ENCODE results near the gene IRX2. TPM values are rescaled to one million over a fixed set of nuclear protein-coding genes. Genes with fewer than 3 reads are reported as not detected.
A peak's percentile ranks its signal among the peaks of the same experiment; 100 is the strongest.

The IRX2 gene
- polyA plus RNA-seq, 3 donors, result not detected

DNA sequence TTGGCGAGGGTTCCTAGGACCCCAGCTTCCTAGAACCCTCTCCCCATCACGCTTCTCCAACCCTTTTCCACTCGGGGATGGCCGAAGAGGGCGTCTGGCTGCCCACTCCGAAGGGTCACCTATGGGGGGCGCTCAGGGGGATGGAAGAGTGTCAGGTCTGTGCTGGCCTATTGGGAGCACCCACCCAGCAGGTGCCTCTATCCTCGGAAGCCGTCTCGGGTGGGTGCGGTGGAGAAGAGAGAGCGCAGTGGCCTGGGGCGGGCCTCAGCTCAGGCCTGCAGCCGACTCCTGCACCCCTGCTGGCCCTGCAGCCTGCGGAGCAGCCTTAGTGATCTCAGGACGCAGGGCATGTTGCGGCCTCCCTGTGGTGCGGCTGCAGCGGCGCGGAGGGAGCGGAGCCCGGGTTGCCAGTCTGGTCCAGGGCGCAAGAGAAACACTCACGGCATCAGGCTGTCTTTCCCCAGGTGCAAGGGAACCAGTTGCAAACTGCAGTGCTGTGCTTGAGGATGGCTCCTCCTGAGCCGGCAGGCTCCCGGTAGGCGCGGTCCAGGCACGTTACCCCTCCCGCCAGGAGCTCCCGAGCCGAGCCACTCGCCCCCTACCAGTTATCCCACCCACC lies 1.5 kb upstream of the IRX2 start:
- no peak overlapping the region for H3K27ac Mint-ChIP-seq
- H3K9ac ChIP-seq (ENCODE audit: insufficient read depth, low read length, poor library complexity, severe bottlenecking), result no peak overlapping the region
- H3K4me2 ChIP-seq (replicated peaks; ENCODE audit: extremely low read depth, low read length, poor library complexity, severe bottlenecking), result no peak overlapping the region
- 8% methylated on average over 25 of the region's 34 CpGs for WGBS (ENCODE audit: insufficient coverage)
- H3K4me3 ChIP-seq (replicated peaks in 1 of 3; ENCODE audit: low read depth in 2 of 3, low read length in 3 of 3), result no peak overlapping the region
- peaks cover 0 to 30% (median 14%) of the 10 kb centered on the region in 7 donors for H3K9me3 Mint-ChIP-seq
- no peak overlapping the region for H3K27ac ChIP-seq (ENCODE audit: low read depth in 1 of 2, low read length in 2 of 2)
- H3K27me3 Mint-ChIP-seq (ENCODE audit: low read depth in 3 of 3), result peaks cover 68 to 89% (median 83%) of the 10 kb centered on the region in 3 donors
- peaks cover 49 to 81% of the 10 kb centered on the region in 2 donors for H3K27me3 ChIP-seq (ENCODE audit: control insufficient read depth in 2 of 2, insufficient read depth in 2 of 2, low read length in 2 of 2)
- no peaks in the 10 kb centered on the region for H3K79me2 ChIP-seq (ENCODE audit: insufficient read depth, low read length)
- H3K4me1 ChIP-seq (ENCODE audit: control insufficient read depth in 1 of 2, insufficient read depth in 2 of 2, low read length in 2 of 2), result no peaks in the 10 kb centered on the region
- H3K9me3 ChIP-seq (replicated peaks in 1 of 2; ENCODE audit: control insufficient read depth in 1 of 2, insufficient read depth in 1 of 2, low read length in 2 of 2), result peaks cover 0 to 45% of the 10 kb centered on the region in 2 donors
- H3K4me3 Mint-ChIP-seq, result peak overlapping the region in 1 of 2 donors; percentile 83
- intact Hi-C loops (cut with micrococcal nuclease), result no loop called here
- DNase-seq, result no peak
- no peaks in the 10 kb centered on the region for H3K36me3 ChIP-seq (replicated peaks in 1 of 2; ENCODE audit: control insufficient read depth in 1 of 2, insufficient read depth in 2 of 2, low read length in 2 of 2)
- TF ChIP-seq, protein P1, sequence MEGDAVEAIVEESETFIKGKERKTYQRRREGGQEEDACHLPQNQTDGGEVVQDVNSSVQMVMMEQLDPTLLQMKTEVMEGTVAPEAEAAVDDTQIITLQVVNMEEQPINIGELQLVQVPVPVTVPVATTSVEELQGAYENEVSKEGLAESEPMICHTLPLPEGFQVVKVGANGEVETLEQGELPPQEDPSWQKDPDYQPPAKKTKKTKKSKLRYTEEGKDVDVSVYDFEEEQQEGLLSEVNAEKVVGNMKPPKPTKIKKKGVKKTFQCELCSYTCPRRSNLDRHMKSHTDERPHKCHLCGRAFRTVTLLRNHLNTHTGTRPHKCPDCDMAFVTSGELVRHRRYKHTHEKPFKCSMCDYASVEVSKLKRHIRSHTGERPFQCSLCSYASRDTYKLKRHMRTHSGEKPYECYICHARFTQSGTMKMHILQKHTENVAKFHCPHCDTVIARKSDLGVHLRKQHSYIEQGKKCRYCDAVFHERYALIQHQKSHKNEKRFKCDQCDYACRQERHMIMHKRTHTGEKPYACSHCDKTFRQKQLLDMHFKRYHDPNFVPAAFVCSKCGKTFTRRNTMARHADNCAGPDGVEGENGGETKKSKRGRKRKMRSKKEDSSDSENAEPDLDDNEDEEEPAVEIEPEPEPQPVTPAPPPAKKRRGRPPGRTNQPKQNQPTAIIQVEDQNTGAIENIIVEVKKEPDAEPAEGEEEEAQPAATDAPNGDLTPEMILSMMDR (IDR thresholded peaks at IDR 0.05), result no peak
- H4K20me1 ChIP-seq (ENCODE audit: insufficient read depth, low read length), result no peaks in the 10 kb centered on the region
- peaks cover 3 to 7% of the 10 kb centered on the region in 2 donors for H3K36me3 Mint-ChIP-seq
- H2AFZ ChIP-seq (ENCODE audit: insufficient read depth, low read depth, low read length, poor library complexity, severe bottlenecking), result no peak overlapping the region
- peaks cover 3% of the 10 kb centered on the region for H3K4me1 Mint-ChIP-seq

DNA sequence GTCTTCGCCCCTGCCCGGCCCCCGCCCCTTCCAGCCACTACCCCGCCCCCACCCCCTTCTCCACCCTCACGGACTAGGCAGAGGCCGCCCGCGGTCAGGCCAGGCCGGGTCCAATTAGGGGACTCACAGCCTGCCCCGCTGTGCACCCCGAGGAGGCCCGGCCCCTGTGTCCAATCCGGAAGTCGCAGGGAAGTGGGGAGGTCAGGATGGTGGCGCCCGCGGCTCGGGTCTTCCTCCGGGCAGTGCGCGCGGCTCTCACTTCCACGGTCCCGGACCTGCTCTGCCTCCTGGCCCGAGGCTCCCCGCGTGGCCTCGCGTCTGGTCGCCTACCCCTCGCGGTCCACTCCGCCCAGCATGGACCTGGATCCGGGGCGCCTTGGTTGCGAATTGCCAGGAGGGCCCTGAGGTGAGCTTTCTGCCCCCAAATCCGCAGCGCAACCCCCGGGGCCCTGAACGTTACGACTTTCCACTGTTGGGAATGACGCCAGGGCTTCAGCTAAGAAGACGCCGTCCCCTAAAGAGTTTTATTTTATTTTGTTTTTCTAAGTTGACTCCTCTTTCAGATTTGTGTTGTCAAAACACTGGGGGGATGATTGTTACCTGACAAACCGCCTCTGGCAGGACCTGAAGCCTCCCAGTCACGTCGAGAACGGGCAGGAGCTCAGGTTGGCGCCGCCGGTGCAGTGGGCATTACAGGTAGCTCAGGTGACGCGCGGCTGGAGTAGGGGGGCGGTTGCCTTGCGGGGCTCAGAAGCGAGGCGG lies 763 bp upstream of the IRX2 start:
- Mint-ChIP-seq H3K27me3 (ENCODE audit: low read depth in 3 of 3) (peaks cover 68 to 89% (median 83%) of the 10 kb centered on the region in 3 donors), H3K36me3 (peaks cover 3 to 7% of the 10 kb centered on the region in 2 donors), H3K9me3 (peaks cover 0 to 32% (median 13%) of the 10 kb centered on the region in 7 donors), H3K27ac (no peak overlapping the region), H3K4me3 (peak overlapping the region in 1 of 2 donors; percentile 83), H3K4me1 (peaks cover 3% of the 10 kb centered on the region)
- Histone ChIP-seq H3K4me2 (replicated peaks; ENCODE audit: extremely low read depth, low read length, poor library complexity, severe bottlenecking) (no peak overlapping the region), H3K36me3 (replicated peaks in 1 of 2; ENCODE audit: control insufficient read depth in 1 of 2, insufficient read depth in 2 of 2, low read length in 2 of 2) (no peaks in the 10 kb centered on the region), H3K4me1 (ENCODE audit: control insufficient read depth in 1 of 2, insufficient read depth in 2 of 2, low read length in 2 of 2) (no peaks in the 10 kb centered on the region), H4K20me1 (ENCODE audit: insufficient read depth, low read length) (no peaks in the 10 kb centered on the region), H3K9me3 (replicated peaks in 1 of 2; ENCODE audit: control insufficient read depth in 1 of 2, insufficient read depth in 1 of 2, low read length in 2 of 2) (peaks cover 0 to 44% of the 10 kb centered on the region in 2 donors), H3K27me3 (ENCODE audit: control insufficient read depth in 2 of 2, insufficient read depth in 2 of 2, low read length in 2 of 2) (peaks cover 49 to 81% of the 10 kb centered on the region in 2 donors), H3K9ac (ENCODE audit: insufficient read depth, low read length, poor library complexity, severe bottlenecking) (no peak overlapping the region), H2AFZ (ENCODE audit: insufficient read depth, low read depth, low read length, poor library complexity, severe bottlenecking) (no peak overlapping the region), H3K27ac (ENCODE audit: low read depth in 1 of 2, low read length in 2 of 2) (no peak overlapping the region), H3K79me2 (ENCODE audit: insufficient read depth, low read length) (no peaks in the 10 kb centered on the region), H3K4me3 (replicated peaks in 1 of 3; ENCODE audit: low read depth in 2 of 3, low read length in 3 of 3) (no peak overlapping the region)
- intact Hi-C loops (cut with micrococcal nuclease), result no loop called here
- TF ChIP-seq, protein P1 (IDR thresholded peaks at IDR 0.05), result no peak
- DNase-seq, result no peak
- 2% methylated on average over 43 of the region's 58 CpGs for WGBS (ENCODE audit: insufficient coverage)
